ENCODE data around the gene FAM163B.

FAM163B gene

DNA sequence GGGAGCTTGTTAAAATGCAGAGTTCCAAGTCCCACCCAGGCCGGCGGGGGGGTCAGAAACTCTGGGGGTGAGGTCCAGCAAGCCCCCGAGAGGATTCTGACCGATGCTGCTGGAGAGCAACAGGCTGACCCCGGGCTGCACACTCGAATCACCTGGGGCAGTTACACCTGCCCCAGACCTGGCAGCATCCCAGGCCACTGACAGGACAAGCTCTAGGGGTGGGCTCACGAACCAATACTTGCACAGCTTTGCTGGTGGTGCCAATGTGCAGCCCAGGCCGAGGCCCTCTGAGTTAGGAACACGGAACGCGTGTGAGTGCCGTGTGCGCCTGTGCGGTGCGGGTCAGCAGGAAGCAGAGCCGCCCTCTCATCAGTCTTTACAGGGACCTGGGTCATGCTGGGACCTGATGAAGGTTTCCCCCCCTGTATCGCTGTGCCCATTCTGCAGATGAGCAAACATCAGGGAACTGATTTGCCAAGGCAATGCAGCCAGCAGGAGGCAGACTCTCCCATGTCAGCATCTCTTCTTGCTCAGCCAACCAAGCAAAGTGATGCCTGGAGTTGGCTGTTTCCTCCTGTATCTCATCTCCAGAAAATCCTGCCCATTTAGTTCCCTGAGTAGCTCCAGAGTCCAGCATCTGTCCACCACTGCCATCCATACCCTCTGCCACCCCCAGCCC lies 16.3 kb downstream of the FAM163B start:
- POLR2A ChIA-PET = no interaction called here
- TF ChIP-seq, protein P1, sequence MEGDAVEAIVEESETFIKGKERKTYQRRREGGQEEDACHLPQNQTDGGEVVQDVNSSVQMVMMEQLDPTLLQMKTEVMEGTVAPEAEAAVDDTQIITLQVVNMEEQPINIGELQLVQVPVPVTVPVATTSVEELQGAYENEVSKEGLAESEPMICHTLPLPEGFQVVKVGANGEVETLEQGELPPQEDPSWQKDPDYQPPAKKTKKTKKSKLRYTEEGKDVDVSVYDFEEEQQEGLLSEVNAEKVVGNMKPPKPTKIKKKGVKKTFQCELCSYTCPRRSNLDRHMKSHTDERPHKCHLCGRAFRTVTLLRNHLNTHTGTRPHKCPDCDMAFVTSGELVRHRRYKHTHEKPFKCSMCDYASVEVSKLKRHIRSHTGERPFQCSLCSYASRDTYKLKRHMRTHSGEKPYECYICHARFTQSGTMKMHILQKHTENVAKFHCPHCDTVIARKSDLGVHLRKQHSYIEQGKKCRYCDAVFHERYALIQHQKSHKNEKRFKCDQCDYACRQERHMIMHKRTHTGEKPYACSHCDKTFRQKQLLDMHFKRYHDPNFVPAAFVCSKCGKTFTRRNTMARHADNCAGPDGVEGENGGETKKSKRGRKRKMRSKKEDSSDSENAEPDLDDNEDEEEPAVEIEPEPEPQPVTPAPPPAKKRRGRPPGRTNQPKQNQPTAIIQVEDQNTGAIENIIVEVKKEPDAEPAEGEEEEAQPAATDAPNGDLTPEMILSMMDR (IDR thresholded peaks at IDR 0.05; ENCODE audit: insufficient read depth, low read length, missing control alignments) = no peak
- H3K4me3 ChIP-seq (ENCODE audit: low read depth, low read length) = no peak overlapping the region
- CTCF ChIA-PET = no interaction called here
- no peak for DNase-seq (ENCODE audit: low read depth, low spot score)

DNA sequence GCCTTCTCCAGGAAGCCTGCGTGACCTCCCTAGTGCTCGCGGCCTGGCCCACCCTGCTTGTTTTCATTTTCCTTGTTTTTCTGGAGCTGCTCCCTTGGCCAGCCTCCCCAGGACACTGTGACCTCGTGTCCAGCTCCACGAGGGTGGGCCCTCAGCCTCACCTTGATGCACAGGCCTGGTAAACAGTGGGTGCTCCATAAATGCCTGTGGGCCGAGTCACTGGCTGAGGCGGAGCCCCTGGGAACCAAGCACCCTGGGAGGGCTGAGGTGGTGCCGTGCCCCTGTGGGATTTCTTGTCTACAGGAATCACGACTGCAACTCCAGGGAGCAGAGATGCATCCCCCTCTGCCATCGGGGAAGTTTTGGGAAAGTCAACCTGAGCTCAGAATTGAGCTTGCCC lies 17.2 kb downstream of the FAM163B start:
- CTCF ChIA-PET = no interaction called here
- no peak overlapping the region for H3K4me3 ChIP-seq (ENCODE audit: low read depth, low read length)
- POLR2A ChIA-PET = no interaction called here
- no peak for DNase-seq (ENCODE audit: low read depth, low spot score)
- TF ChIP-seq, protein P1 (IDR thresholded peaks at IDR 0.05; ENCODE audit: insufficient read depth, low read length, missing control alignments) = no peak

DNA sequence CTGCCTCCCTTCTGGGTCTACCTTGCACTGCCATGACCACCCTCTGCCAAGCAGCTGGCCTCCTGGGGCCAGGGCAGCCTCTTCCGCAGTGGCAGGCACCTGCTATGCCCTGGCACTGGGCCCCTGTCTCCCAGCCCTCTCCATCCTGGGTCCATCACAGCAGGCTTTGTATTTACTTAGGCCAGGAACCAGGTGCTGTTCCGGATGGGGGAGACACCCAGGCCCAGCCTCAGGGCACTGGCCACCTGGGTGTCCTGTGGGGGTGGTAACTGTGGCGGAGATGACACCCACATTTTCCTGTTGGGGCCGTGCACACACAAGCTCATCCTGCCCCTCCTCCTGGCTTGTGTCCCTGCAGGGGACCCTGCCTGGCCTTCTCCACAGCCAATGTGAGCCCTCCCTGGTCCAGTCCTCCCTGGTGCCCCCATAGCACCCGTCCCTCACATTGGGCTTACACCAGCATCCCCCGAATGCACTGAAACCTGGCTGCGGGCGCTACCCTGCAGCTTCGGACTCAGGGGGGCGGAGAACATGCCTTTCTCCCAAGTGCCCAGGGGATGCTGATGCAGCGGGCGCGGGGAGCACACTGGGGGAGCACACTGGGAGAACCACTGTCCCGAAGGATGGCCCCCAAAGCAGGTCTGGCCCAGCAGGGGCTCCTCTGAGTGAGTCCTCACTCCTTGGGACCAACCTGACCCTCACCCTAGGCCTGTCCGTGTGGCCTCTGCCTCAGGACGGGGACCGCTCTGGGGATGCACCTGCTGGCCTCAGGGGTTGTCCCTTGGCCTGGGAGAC lies 17.9 kb downstream of the FAM163B start:
- POLR2A ChIA-PET = no interaction called here
- CTCF ChIA-PET = no interaction called here
- no peak for DNase-seq (ENCODE audit: low read depth, low spot score)
- TF ChIP-seq, protein P1 (IDR thresholded peaks at IDR 0.05; ENCODE audit: insufficient read depth, low read length, missing control alignments) = no peak
- H3K4me3 ChIP-seq (ENCODE audit: low read depth, low read length) = no peak overlapping the region

DNA sequence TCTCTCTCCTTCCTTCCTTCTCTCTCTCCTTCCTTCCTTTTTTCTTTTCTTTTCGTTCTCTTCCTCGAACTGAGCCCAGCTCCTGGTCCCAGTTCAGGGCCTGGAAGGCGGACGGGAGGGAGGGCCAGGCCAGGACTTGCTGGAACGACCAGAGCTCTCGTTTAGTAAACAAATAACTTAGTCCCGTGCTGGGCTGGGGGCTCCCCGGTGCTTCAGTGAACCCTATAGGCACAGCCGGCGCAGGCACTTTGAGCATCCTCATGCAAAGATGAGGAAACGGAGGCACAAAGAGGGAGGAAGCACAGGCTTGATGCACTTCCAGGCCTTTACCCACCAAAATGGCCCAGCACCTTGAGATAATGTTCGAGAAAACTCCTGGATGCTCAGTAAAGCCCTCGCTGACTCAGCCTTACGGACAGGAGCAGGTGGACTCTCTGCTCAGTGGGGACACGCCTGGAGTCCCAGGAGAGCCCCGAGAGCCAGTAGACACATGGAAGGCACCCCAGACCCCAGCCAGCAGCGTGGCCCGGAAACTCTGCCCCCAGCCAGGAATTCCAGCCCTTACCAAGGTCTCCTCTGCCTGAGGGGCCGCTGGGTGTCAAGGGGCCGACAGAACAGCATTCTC lies 18.8 kb downstream of the FAM163B start:
- CTCF ChIA-PET = no interaction called here
- POLR2A ChIA-PET = no interaction called here
- TF ChIP-seq, protein P1 (IDR thresholded peaks at IDR 0.05; ENCODE audit: insufficient read depth, low read length, missing control alignments) = no peak

DNA sequence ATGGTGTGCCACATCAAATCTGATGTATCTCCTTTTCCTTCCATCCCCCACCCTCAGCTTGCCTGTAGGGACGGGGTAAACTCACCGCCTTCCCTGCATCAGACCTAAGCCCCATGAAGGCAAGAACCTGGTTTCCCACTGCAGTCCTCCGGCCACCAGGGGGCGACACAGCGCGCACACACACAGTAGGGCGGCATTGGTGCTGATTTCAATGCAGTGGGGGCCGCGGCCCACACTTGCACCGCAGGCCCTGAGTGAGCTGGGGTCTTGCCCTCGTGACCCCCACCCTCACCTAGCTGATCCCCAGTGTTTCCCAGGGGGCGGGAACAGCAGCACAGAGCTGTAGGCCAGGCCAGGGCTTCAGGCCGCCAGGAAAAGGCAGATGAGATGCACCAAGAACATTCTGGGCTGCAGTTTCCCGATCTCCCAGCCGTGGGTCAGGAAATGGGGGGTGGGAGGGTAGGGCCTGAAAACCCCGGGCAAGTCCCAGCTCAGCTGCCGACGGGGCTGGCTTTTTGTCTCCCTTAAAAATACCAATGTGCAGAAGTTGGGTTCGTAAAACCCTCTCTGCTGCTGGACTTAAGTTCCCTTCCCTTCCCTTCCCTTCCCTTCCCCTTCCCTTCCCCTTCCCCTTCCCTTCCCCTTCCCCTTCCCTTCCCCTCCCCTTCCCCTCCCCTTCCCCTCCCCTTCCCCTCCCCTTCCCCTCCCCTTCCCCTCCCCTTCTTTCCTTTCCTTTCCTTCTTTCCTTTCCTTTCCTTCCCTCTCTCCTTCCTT lies 19.5 kb downstream of the FAM163B start:
- ChIA-PET CTCF (no interaction called here), POLR2A (no interaction called here)
- no peak overlapping the region for H3K4me3 ChIP-seq (ENCODE audit: low read depth, low read length)
- TF ChIP-seq, protein P1 (IDR thresholded peaks at IDR 0.05; ENCODE audit: insufficient read depth, low read length, missing control alignments) = peak; percentile 11
- DNase-seq (ENCODE audit: low read depth, low spot score) = no peak

More for the DNA sequence above, 18.8 kb downstream of the FAM163B start:
- DNase-seq (ENCODE audit: low read depth, low spot score) = no peak
- no peak overlapping the region for H3K4me3 ChIP-seq (ENCODE audit: low read depth, low read length)

Data from AG04449 (cell line).